Left renal pelvis (tissue), 4 donors: ENCODE measurements around the gene RPL37A. TPM values are rescaled to one million over a fixed set of nuclear protein-coding genes. Genes with fewer than 3 reads are reported as not detected.

Experiments
- DNase-seq, 4 donors: peaks; one replicate each; pipeline ENCODE4 v3.0.0-alpha.2; 2013; ENCODE audit warnings: low read depth in 4 of 4, low spot score in 3 of 4
- polyA plus RNA-seq, 4 donors: library from polyadenylated mRNA; unstranded; fragments of 120-200 nt; gene quantifications; one replicate each; pipeline ENCODE4 v1.2.1, GENCODE V29; 2013; ENCODE audit not compliant: insufficient read length in 4 of 4

The RPL37A gene
- polyA plus RNA-seq, 4 donors: 2,094 to 2,374 (median 2,125) TPM

DNA sequence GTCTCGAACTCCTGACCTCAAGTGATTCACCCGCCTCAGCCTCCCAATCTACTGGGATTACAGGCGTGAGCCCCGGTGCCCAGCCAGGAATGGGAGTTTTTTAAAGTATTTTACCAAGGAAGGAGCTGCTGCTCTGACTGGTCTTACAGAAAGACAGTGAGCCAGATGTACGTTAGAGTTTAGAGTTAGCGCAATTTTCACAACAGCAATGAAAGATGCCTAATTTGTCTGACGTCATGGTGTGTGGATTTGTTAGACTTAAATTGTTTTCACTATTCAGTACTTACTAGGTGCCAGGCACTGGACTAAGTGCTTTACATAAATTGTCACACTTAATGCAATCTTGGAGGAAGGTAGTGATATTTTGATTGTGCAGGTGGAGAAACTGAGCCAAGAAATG is 12.4 kb upstream of the RPL37A start:
- no peak for DNase-seq

GRCh38 chr2:216486708-216487107 is 11.9 kb upstream of the RPL37A start:
- no peak for DNase-seq

DNA sequence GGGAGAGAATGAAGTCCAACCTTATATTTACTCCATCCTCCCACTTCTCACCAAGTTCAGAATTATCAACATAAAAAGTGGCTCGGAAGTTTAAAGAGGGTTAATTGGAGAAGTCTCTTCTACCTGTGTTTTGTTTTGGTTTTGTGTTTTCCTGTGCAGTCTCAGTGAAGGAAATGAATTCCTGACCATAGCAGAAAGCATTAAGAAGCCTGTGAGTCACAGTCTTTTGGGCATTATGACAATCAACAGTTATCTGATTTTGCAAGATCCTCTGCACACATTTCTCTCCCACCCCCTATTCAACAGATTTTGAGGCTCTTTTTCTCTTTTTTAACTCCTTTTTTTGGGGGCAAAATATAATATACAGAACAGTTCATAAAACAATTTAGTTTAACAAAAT is 8.6 kb upstream of the RPL37A start:
- no peak for DNase-seq

- DNase-seq: no peak
These were observed 6.6 kb upstream of the RPL37A start for GRCh38 chr2:216491793-216492596.

- no peak for DNase-seq
These were observed 5.9 kb upstream of the RPL37A start for GRCh38 chr2:216492597-216493333.

DNA sequence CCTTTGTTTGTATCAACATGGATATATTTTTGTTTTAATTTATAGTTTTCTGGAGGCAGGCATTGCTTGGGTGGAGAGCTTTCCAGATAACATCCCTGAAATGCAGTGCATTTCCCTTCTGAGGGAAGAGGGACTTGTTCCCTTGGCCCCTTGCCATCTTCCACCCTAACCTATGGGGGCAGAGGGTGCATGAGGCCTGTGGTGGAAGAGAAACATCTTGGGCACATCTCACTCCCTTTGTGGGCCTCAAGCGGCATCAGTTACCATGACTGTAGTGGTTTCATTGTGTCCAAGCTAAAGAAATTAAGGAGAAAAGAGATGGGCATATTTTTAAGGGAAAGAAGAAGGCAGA is 5.3 kb upstream of the RPL37A start:
- no peak for DNase-seq

GRCh38 chr2:216495656-216496055 is 3.0 kb upstream of the RPL37A start:
- no peak for DNase-seq

DNA sequence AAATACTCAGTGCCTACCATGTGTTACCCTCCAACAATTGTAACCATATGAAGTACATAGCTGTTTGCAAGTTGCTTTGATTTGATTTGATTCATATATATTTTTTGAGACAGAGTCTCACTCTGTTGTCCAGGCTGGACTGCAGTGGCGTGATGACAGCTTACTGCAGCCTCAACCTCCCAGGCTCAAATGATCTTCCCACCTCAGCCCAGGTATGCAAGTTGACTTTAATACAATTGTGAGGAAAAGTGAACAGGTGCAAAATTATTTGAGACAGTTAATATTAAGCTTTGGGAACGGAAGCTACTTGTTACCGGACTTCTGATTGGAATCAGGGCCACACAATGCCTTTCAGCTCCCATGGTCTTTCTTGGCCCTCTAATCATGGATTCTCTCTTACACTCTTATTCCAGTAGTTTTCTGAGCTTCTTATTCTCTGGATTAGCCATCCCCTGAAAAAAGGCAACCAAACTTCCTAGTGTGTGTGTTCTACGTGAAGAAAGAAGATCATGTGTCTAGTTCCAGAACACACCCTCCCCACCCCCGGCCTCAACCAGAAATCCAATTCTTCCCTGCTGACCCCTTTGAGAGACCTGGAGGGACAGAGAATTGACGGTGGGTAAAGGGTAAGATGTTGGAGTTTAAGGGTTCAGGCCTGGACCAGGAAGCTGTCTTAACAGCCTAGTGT is 1.1 kb upstream of the RPL37A start:
- DNase-seq: no peak

DNA sequence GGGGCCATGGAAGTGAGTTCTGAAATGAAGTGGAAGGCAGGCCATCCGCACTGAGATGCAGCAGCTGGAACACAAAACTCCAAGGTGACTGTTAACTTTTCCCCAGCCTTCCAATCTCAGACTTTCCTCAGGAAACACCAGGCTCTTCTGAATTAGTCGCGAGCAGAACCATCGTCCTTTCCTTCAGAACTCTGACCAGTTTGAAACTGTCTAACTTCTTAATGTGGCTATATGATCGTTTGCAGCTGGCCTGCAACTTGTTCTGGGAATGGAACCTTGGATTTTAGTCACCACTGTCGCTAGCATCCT is 620 bp upstream of the RPL37A start:
- no peak for DNase-seq

GRCh38 chr2:216499641-216500218 is 1.1 kb downstream of the RPL37A start:
- DNase-seq: no peak

DNA sequence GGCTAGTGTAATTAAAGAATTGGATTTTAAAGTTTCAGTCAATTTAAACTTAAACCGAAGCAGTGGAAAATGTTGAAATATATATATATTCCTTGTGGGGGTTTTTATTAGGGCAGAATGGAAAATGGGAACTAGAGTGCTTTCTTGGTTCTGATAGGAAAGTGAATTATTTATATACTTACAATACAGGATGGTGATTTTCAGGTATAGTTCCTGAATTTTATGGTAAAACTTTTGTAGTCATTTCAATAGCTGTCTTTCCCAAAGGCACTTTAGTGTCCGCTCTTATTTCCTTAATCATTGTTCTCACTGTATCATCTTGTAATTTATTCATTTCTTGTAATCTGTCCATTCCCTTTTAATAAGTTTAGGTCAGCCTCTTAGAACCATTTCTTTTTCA is 1.9 kb downstream of the RPL37A start:
- DNase-seq: no peak

GRCh38 chr2:216501854-216502253 is 3.2 kb downstream of the RPL37A start:
- DNase-seq: no peak

GRCh38 chr2:216502381-216503158 is 3.9 kb downstream of the RPL37A start:
- no peak for DNase-seq

- DNase-seq: no peak
These were observed 4.5 kb downstream of the RPL37A start for GRCh38 chr2:216503159-216503629.

GRCh38 chr2:216503697-216504375 is 5.2 kb downstream of the RPL37A start:
- DNase-seq: no peak

GRCh38 chr2:216504376-216504762 is 5.7 kb downstream of the RPL37A start:
- no peak for DNase-seq

DNA sequence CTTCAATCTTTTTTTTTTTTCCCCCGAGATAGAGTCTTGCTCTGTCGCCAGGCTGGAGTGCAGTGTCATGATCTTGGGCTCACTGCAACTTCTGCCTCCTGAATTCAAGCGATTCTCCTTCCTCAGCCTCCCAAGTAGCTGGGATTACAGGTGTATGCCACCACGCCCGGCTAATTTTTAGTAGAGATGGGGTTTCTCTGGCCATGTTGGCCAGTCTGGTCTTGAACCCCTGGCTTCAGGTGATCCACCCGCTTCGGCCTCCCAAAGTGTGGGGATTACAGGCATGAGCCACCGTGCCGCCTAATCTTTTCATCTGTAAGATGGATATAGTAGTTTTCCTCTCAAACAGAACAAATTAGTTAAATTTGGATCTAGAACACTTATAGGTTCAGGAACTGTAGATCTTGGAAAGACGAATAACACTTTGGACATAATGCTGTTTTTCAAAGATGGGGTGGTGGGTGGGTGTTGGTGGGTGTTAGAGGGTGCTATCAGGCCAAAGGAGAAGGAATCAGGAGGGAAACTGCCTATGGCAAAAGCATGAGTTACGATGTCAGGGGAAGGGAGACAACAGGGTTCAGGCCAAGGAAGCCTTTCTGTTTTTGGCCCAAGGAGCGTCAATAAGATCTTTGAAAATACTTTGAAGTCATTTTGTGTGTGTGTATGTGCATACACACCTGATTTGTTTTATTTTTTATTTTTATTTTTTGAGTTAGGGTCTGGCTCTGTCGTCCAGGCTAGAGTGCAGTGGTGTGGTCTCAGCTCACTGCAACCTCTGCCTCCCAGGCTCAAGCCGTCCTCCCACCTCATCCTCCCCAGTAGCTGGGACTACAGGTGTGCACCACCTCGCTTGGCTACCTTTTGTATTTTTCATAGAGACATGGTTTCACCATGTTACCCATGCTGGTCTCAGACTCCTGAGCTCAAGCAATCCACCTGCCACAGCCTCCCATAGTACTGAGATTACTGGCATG is 6.8 kb downstream of the RPL37A start:
- DNase-seq: no peak

GRCh38 chr2:216507220-216508160 is 8.8 kb downstream of the RPL37A start:
- DNase-seq: no peak
